Astrocyte of the cerebellum (primary cell): ENCODE measurements around the gene NFIX.

Source experiments
- DNase-seq: peaks from one replicate; pipeline ENCODE4 v3.0.0-alpha.2; 2011; ENCODE audit warnings: low read depth
- H3K4me3 ChIP-seq: 2 replicates; pipeline ENCODE4 v1.5.1; 2011; ENCODE audit warnings: mild to moderate bottlenecking, low read depth, low read length, moderate library complexity
- CTCF ChIP-seq: IDR thresholded peaks from 2 replicates; pipeline ENCODE4 v1.5.1; 2012; ENCODE audit warnings: low read length, low read depth, moderate library complexity, mild to moderate bottlenecking; ENCODE audit errors: missing control alignments
- in situ Hi-C: cut with HindIII; loops from 2 replicates; pipeline ENCODE4 v1.10.0; 2017; ENCODE audit warnings: low sequenced_read_pairs

NFIX gene

GRCh38 chr19:13060233-13060963 lies 65.1 kb downstream of the NFIX start:
- TF ChIP-seq CTCF, result no peak
- no peak overlapping the region for H3K4me3 ChIP-seq
- in situ Hi-C loops, result loop anchor here (5.0 to 25.0 kb wide), 2 partner anchors 33 to 177 kb away; no protein-coding TSS in a partner anchor
- no peak for DNase-seq

DNA sequence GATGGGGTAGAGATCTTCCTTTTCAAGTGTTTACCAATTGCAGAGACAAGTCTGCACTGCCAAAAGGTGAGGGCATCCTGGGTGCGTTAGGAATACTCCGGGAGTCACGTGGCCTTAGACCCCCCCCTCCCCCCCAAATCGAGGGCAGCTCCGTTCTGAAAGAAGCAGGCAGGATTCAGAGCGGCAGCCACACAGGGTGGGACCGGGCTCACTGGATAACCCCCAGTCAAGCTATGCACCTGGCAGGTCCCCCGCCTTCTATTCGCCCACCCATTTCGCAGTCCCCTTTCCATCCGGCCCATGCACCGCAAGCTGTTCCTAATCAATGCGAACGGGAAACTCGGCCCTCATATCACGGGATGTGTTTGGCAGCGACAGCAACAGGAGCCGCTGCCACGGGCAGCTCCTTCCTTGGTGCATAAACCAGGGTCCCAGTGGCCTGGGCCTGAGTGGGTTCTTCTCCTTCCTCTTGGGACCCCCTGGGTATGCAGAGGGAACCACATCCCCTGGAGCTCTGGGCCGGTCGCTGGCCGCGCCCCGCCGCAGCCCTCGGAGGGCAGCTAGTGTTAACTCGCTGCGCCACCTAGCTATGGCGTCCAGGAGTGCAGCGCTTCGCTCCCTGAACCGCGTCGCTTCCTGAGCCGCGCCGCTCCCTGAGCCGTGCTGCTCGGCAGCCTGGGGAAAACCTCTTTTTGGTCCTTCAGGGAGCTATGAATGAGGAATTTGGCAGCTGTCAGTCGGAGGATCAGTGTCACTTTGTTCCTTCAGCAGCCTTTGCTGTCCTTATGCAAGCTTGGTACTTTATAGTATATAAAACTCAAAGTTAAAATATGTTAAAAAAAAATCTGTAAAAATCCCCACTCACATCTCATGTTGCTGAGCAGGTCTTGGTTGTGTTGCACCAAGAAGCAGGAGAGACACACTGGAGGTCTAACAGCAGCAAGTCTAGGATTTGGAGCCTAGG lies 66.0 kb downstream of the NFIX start:
- TF ChIP-seq CTCF, result peak; percentile 96
- in situ Hi-C loops, result loop anchor here (5.0 to 25.0 kb wide), 2 partner anchors 34 to 176 kb away; no protein-coding TSS in a partner anchor
- peak overlapping the region; percentile 7 for H3K4me3 ChIP-seq
- DNase-seq, result peak; percentile 54

- TF ChIP-seq CTCF, result no peak
- in situ Hi-C loops, result loop anchor here (5.0 to 25.0 kb wide), 2 partner anchors 35 to 175 kb away; no protein-coding TSS in a partner anchor
- DNase-seq, result no peak
- no peak overlapping the region for H3K4me3 ChIP-seq
Measured at GRCh38 chr19:13062317-13062716, 67.0 kb downstream of the NFIX start.

GRCh38 chr19:13063461-13064091 lies 68.3 kb downstream of the NFIX start:
- no peak for DNase-seq
- no peak overlapping the region for H3K4me3 ChIP-seq
- in situ Hi-C loops, result loop anchor here (5.0 to 25.0 kb wide), 2 partner anchors 36 to 174 kb away; no protein-coding TSS in a partner anchor
- TF ChIP-seq CTCF, result no peak

- no peak for DNase-seq
- in situ Hi-C loops, result loop anchor here (5.0 to 25.0 kb wide), 2 partner anchors 37 to 173 kb away; no protein-coding TSS in a partner anchor
- no peak overlapping the region for H3K4me3 ChIP-seq
- TF ChIP-seq CTCF, result no peak
Measured at GRCh38 chr19:13064092-13064489, 68.8 kb downstream of the NFIX start.

DNA sequence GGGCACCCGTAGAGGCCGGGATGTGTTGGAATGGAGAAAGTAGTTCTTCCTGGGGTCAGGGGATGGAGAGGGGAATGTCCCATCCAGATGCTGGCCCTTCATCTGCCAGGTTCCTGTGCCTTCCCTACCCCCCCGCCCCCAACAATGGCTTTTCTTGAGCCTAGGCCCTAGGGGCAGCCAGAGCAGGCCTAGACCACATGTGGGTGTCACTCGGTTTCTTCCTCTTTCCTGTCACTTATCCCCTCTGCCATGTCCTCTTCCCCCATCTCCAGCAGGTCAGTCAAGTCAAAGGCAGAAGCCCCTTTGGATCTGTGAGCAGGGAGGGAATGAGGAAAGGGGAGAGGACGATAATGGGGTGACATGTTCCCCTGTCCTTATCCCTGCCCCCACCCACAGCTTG lies 71.0 kb downstream of the NFIX start:
- in situ Hi-C loops, result loop anchor here (25.0 kb wide), 1 partner anchor 171 kb away; no protein-coding TSS in a partner anchor
- H3K4me3 ChIP-seq, result no peak overlapping the region
- TF ChIP-seq CTCF, result no peak
- no peak for DNase-seq
